ENCODE data around the gene KIF13A. TPM values are rescaled to one million over a fixed set of nuclear protein-coding genes. Genes with fewer than 3 reads are reported as not detected.
"Not testable (repeated sequence)": the region's sequence is repeated elsewhere in the genome, so short reads cannot be mapped to it uniquely, and the experiment has no call there.

KIF13A gene
- total and polyA plus RNA-seq, 10 donors: 3.7 to 32.0 (median 19.9) TPM

DNA sequence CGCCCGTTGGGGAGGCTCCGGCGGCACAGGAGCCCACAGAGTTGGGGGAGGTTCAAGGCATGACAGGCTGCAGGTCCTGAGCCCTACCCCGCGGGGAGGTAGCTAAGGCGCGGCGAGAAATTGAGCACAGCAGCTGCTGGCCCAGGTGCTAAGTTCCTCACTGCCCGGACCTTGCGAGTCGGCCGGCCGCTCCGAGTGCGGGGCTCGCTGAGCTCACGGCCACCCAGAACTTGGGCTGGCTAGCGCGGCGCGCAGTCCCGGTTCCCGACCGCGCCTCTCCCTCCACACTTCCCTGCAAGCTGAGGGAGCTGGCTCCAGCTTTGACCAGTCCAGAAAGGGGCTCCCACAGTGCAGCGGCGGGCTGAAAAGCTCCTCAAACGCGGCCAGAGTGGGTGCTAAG lies 23.9 kb upstream of the KIF13A start:
- Histone ChIP-seq H3K4me1 (no peaks in the 10 kb centered on the region), H3K9me3 (peaks cover 0 to 7% (median 0%) of the 10 kb centered on the region in 8 donors), H3K27ac (no peak overlapping the region), H3K4me3 (no peak overlapping the region), H3K27me3 (replicated peaks in 1 of 7) (no peaks in the 10 kb centered on the region), H3K36me3 (no peaks in the 10 kb centered on the region)
- 95 to 98% (median 97%) methylated on average over 25 to 30 of the region's 30 CpGs for WGBS, 5 donors
- TF ChIP-seq POLR2A (IDR thresholded peaks at IDR 0.05) (no peak), POLR2AphosphoS5 (IDR thresholded peaks at IDR 0.05) (no peak)
- TF ChIP-seq, protein P1, sequence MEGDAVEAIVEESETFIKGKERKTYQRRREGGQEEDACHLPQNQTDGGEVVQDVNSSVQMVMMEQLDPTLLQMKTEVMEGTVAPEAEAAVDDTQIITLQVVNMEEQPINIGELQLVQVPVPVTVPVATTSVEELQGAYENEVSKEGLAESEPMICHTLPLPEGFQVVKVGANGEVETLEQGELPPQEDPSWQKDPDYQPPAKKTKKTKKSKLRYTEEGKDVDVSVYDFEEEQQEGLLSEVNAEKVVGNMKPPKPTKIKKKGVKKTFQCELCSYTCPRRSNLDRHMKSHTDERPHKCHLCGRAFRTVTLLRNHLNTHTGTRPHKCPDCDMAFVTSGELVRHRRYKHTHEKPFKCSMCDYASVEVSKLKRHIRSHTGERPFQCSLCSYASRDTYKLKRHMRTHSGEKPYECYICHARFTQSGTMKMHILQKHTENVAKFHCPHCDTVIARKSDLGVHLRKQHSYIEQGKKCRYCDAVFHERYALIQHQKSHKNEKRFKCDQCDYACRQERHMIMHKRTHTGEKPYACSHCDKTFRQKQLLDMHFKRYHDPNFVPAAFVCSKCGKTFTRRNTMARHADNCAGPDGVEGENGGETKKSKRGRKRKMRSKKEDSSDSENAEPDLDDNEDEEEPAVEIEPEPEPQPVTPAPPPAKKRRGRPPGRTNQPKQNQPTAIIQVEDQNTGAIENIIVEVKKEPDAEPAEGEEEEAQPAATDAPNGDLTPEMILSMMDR (IDR thresholded peaks at IDR 0.05 in 8 of 11, conservative IDR thresholded peaks at IDR 0.05 in 3 of 11): no peak
- no peak for DNase-seq
- intact Hi-C loops (cut with DNase I; ENCODE audit: low total_unique reads): no loop called here

DNA sequence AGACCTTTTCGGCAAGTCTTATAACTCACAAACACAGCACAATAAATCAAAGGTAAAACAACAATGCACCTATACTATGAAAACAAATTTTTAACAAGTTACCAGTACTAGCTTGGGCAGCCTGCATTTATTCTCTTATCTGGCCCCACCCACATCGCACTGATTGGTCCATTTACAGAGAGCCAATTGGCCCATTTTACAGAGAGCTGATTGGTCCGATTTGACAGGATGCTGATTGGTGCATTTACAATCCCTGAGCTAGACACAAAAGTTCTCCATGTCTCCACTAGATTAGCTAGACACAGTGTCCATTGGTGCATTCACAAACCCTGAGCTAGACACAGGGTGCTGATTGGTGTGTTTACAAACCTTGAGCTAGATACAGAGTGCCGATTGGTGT lies 23.1 kb upstream of the KIF13A start:
- DNase-seq; H3K4me1 ChIP-seq; H3K36me3 ChIP-seq; intact Hi-C loops (cut with DNase I; ENCODE audit: low total_unique reads); H3K27me3 ChIP-seq (replicated peaks in 1 of 7); H3K4me3 ChIP-seq; H3K27ac ChIP-seq; H3K9me3 ChIP-seq: not testable (repeated sequence)
- WGBS, 5 donors: 92 to 97% (median 97%) methylated on average over 4 of the region's 4 CpGs

DNA sequence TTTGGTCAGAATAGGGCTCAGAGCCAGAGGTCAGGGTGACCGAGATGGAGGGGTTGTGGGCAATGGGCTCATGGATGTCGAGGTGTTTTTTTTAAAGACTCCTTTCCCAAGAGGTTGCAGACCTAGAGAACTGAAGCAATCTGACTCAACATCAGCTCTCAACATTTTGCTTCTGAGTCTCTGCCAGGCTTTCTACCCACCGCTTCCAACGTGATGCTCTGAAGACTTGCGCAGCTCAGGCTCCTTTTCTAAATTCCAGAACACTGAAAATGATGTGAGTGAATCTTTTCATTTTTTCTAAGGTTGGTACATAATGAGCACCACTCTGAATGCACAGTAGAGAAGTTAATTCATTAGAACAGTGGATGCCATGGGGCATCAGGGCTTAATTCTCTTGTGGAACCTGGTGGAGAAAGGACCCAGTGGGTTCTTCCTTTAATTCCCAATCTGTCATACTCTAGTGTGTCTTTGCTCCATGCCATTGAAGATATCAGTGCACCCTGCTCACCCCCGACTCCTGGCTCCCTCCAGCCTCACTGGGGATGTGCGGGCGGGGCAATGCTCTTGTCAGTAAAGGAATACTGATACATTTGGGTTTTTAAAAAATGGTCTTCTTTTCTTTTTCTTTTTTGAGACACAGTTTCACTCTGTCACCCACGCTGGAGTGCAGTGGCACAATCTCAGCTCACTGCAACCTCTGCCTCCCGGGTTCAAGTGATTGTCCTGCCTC lies 17.0 kb upstream of the KIF13A start:
- WGBS, 5 donors: 90 to 96% (median 94%) methylated on average over 10 of the region's 10 CpGs
- no peaks in the 10 kb centered on the region for H3K9me3 ChIP-seq
- no peak for DNase-seq
- TF ChIP-seq POLR2AphosphoS5 (IDR thresholded peaks at IDR 0.05): no peak
- H3K27ac ChIP-seq: no peak overlapping the region
- H3K36me3 ChIP-seq: no peaks in the 10 kb centered on the region
- H3K4me1 ChIP-seq: no peaks in the 10 kb centered on the region
- H3K27me3 ChIP-seq (replicated peaks in 1 of 7): peaks cover 0 to 1% (median 0%) of the 10 kb centered on the region in 7 donors
- intact Hi-C loops (cut with DNase I; ENCODE audit: low total_unique reads): no loop called here
- no peak overlapping the region for H3K4me3 ChIP-seq

DNA sequence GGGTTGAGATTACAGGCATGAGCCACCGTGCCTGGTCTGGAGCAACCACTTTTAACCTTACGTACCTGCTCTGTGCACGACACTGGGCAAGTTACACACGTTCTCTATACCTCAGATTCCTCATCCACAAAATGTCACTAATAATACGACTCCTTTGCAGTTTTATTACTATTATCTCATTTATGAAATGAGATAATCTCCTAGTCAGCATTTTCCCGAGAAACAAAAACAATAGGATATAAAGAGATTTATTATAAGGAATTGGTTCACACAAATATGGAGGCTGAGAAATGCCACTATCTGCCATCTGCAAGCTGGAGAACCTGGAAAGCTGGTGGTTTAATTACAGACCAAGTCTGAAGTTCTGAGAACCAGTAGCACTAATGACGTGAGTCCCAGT lies 12.0 kb upstream of the KIF13A start:
- Histone ChIP-seq H3K27me3 (replicated peaks in 1 of 7) (peaks cover 0 to 11% (median 0%) of the 10 kb centered on the region in 7 donors), H3K36me3 (no peaks in the 10 kb centered on the region), H3K4me3 (no peak overlapping the region), H3K27ac (no peak overlapping the region), H3K9me3 (no peaks in the 10 kb centered on the region), H3K4me1 (no peaks in the 10 kb centered on the region)
- TF ChIP-seq POLR2A (IDR thresholded peaks at IDR 0.05): no peak
- no peak for TF ChIP-seq POLR2AphosphoS5 (IDR thresholded peaks at IDR 0.05)
- TF ChIP-seq, protein P1 (IDR thresholded peaks at IDR 0.05 in 8 of 11, conservative IDR thresholded peaks at IDR 0.05 in 3 of 11): no peak
- no peak for DNase-seq
- 88 to 95% (median 92%) methylated on average over 7 of the region's 7 CpGs for WGBS, 5 donors
- intact Hi-C loops (cut with DNase I; ENCODE audit: low total_unique reads): no loop called here

DNA sequence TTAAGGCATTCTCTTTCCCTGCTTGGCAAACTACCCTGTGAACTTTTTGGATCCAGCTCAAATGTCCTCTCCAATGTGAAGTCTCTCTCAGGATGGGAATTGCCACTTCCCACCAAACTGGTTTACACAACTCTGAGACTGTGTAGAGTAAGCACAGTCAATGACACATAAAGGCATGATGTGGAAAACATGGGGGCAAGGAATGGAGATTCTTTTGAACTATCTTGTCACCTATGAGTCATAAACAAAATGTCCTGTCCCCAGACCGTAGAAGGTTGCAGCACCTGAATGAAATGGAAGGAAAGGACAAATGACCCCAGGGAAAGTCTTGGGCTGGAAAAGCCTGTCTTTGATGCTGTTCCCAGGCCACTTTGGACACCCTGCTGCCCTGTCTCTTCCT lies 11.0 kb upstream of the KIF13A start:
- Histone ChIP-seq H3K27ac (no peak overlapping the region), H3K9me3 (no peaks in the 10 kb centered on the region), H3K36me3 (no peaks in the 10 kb centered on the region), H3K4me3 (no peak overlapping the region), H3K27me3 (replicated peaks in 1 of 7) (peaks cover 0 to 11% (median 0%) of the 10 kb centered on the region in 7 donors), H3K4me1 (peaks cover 0 to 9% (median 2%) of the 10 kb centered on the region in 6 donors)
- intact Hi-C loops (cut with DNase I; ENCODE audit: low total_unique reads): no loop called here
- 60 to 79% (median 75%) methylated on average over 1 of the region's 1 CpG for WGBS, 5 donors
- no peak for TF ChIP-seq POLR2AphosphoS5 (IDR thresholded peaks at IDR 0.05)
- no peak for TF ChIP-seq POLR2A (IDR thresholded peaks at IDR 0.05)
- TF ChIP-seq, protein P1 (IDR thresholded peaks at IDR 0.05 in 8 of 11, conservative IDR thresholded peaks at IDR 0.05 in 3 of 11): no peak
- no peak for DNase-seq

All from spleen (tissue), 11 donors.